ENCODE data around the gene XYLT1.
A peak's percentile ranks its signal among the peaks of the same experiment; 100 is the strongest.

XYLT1 gene

GRCh38 chr16:17404941-17405689 is 65.6 kb downstream of the XYLT1 start:
- H3K9me3 Mint-ChIP-seq: no peaks in the 10 kb centered on the region
- H3K36me3 Mint-ChIP-seq: peaks cover 50 to 58% of the 10 kb centered on the region in 2 donors
- H3K4me3 Mint-ChIP-seq: no peak overlapping the region
- H3K27ac Mint-ChIP-seq: peak overlapping the region; percentile 25
- peaks cover 39 to 72% of the 10 kb centered on the region in 2 donors for H3K4me1 Mint-ChIP-seq
- H3K27me3 Mint-ChIP-seq: no peaks in the 10 kb centered on the region
- no peak for DNase-seq
- ATAC-seq (replicated peaks): no peak

- peaks cover 34 to 61% of the 10 kb centered on the region in 2 donors for H3K4me1 Mint-ChIP-seq
- ATAC-seq (replicated peaks) (no peak), DNase-seq (no peak)
- H3K9me3 Mint-ChIP-seq: no peaks in the 10 kb centered on the region
- no peak overlapping the region for H3K27ac Mint-ChIP-seq
- no peak overlapping the region for H3K4me3 Mint-ChIP-seq
- H3K36me3 Mint-ChIP-seq: peaks cover 48 to 52% of the 10 kb centered on the region in 2 donors
- H3K27me3 Mint-ChIP-seq: no peaks in the 10 kb centered on the region
These were observed 66.8 kb downstream of the XYLT1 start for GRCh38 chr16:17403859-17404545.

GRCh38 chr16:17403156-17403809 is 67.5 kb downstream of the XYLT1 start:
- Mint-ChIP-seq H3K9me3 (no peaks in the 10 kb centered on the region), H3K4me3 (no peak overlapping the region), H3K27me3 (no peaks in the 10 kb centered on the region), H3K4me1 (peaks cover 27 to 55% of the 10 kb centered on the region in 2 donors), H3K36me3 (peaks cover 50% of the 10 kb centered on the region in 2 donors), H3K27ac (no peak overlapping the region)
- DNase-seq (no peak), ATAC-seq (replicated peaks) (no peak)

GRCh38 chr16:17397499-17397891 is 73.3 kb downstream of the XYLT1 start:
- Mint-ChIP-seq H3K9me3 (no peaks in the 10 kb centered on the region), H3K4me1 (peaks cover 19 to 42% of the 10 kb centered on the region in 2 donors), H3K27ac (no peak overlapping the region), H3K36me3 (peaks cover 39 to 44% of the 10 kb centered on the region in 2 donors), H3K4me3 (no peak overlapping the region), H3K27me3 (no peaks in the 10 kb centered on the region)
- DNase-seq: no peak
- no peak for ATAC-seq (replicated peaks)

- DNase-seq (no peak), ATAC-seq (replicated peaks) (no peak)
- Mint-ChIP-seq H3K36me3 (peaks cover 39 to 46% of the 10 kb centered on the region in 2 donors), H3K9me3 (peaks cover 4% of the 10 kb centered on the region in 2 donors), H3K27ac (no peak overlapping the region), H3K4me3 (no peak overlapping the region), H3K27me3 (no peaks in the 10 kb centered on the region), H3K4me1 (peaks cover 24 to 48% of the 10 kb centered on the region in 2 donors)
These were observed 73.8 kb downstream of the XYLT1 start for GRCh38 chr16:17396762-17397498.

- Mint-ChIP-seq H3K27me3 (no peaks in the 10 kb centered on the region), H3K4me3 (no peak overlapping the region), H3K9me3 (peaks cover 5 to 13% of the 10 kb centered on the region in 2 donors), H3K4me1 (peaks cover 32 to 56% of the 10 kb centered on the region in 2 donors), H3K36me3 (peaks cover 36 to 50% of the 10 kb centered on the region in 2 donors), H3K27ac (no peak overlapping the region)
- DNase-seq: no peak
- no peak for ATAC-seq (replicated peaks)
These were observed 74.8 kb downstream of the XYLT1 start for GRCh38 chr16:17395849-17396480.

- ATAC-seq (replicated peaks) (no peak), DNase-seq (no peak)
- Mint-ChIP-seq H3K4me1 (peaks cover 34 to 74% of the 10 kb centered on the region in 2 donors), H3K36me3 (peaks cover 34 to 59% of the 10 kb centered on the region in 2 donors), H3K4me3 (peak overlapping the region in 1 of 2 donors; percentile 36), H3K9me3 (peaks cover 5 to 13% of the 10 kb centered on the region in 2 donors), H3K27ac (no peak overlapping the region), H3K27me3 (no peaks in the 10 kb centered on the region)
These were observed 77.7 kb downstream of the XYLT1 start for GRCh38 chr16:17392857-17393692.

GRCh38 chr16:17392127-17392856 is 78.5 kb downstream of the XYLT1 start:
- peaks cover 5 to 13% of the 10 kb centered on the region in 2 donors for H3K9me3 Mint-ChIP-seq
- peaks cover 38 to 76% of the 10 kb centered on the region in 2 donors for H3K4me1 Mint-ChIP-seq
- no peak for ATAC-seq (replicated peaks)
- no peak overlapping the region for H3K4me3 Mint-ChIP-seq
- H3K27ac Mint-ChIP-seq: no peak overlapping the region
- H3K36me3 Mint-ChIP-seq: peaks cover 39 to 64% of the 10 kb centered on the region in 2 donors
- DNase-seq: no peak
- no peaks in the 10 kb centered on the region for H3K27me3 Mint-ChIP-seq

- Mint-ChIP-seq H3K27ac (peak overlapping the region; percentile 63), H3K4me3 (no peak overlapping the region), H3K36me3 (peaks cover 39 to 62% of the 10 kb centered on the region in 2 donors), H3K27me3 (no peaks in the 10 kb centered on the region), H3K4me1 (peaks cover 41 to 77% of the 10 kb centered on the region in 2 donors), H3K9me3 (peaks cover 5 to 13% of the 10 kb centered on the region in 2 donors)
- ATAC-seq (replicated peaks): peak; percentile 36 to 53
- DNase-seq: no peak
These were observed 79.0 kb downstream of the XYLT1 start for GRCh38 chr16:17391715-17392114.

GRCh38 chr16:17389384-17389783 is 81.4 kb downstream of the XYLT1 start:
- Mint-ChIP-seq H3K4me3 (no peak overlapping the region), H3K36me3 (peaks cover 38 to 64% of the 10 kb centered on the region in 2 donors), H3K27me3 (no peaks in the 10 kb centered on the region), H3K9me3 (peaks cover 5 to 13% of the 10 kb centered on the region in 2 donors), H3K4me1 (peaks cover 44 to 89% of the 10 kb centered on the region in 2 donors), H3K27ac (no peak overlapping the region)
- DNase-seq (no peak), ATAC-seq (replicated peaks) (no peak)

- Mint-ChIP-seq H3K9me3 (peaks cover 4 to 13% of the 10 kb centered on the region in 2 donors), H3K4me1 (peaks cover 48 to 94% of the 10 kb centered on the region in 2 donors), H3K27ac (no peak overlapping the region), H3K27me3 (no peaks in the 10 kb centered on the region), H3K4me3 (no peak overlapping the region), H3K36me3 (peaks cover 31 to 60% of the 10 kb centered on the region in 2 donors)
- DNase-seq (no peak), ATAC-seq (replicated peaks) (no peak)
These were observed 83.5 kb downstream of the XYLT1 start for GRCh38 chr16:17387256-17387655.

GRCh38 chr16:17386229-17386628 is 84.5 kb downstream of the XYLT1 start:
- no peak for ATAC-seq (replicated peaks)
- peaks cover 26 to 50% of the 10 kb centered on the region in 2 donors for H3K36me3 Mint-ChIP-seq

More at GRCh38 chr16:17386229-17386628, 84.5 kb downstream of the XYLT1 start:
- Mint-ChIP-seq H3K27ac (no peak overlapping the region), H3K4me3 (no peak overlapping the region), H3K4me1 (peaks cover 43 to 90% of the 10 kb centered on the region in 2 donors), H3K9me3 (peaks cover 0 to 2% of the 10 kb centered on the region in 2 donors), H3K27me3 (no peaks in the 10 kb centered on the region)
- no peak for DNase-seq
